Suppressor macrophage (primary cell): Measurements from ENCODE around the gene IGF2BP2.
"Not testable (repeated sequence)": the region's sequence is repeated elsewhere in the genome, so short reads cannot be mapped to it uniquely, and the experiment has no call there.

Source experiments
- DNase-seq, 4 experiments: peaks; one replicate each; pipeline ENCODE4 v3.0.0-alpha.2; 2020 to 2022

IGF2BP2 gene

GRCh38 chr3:185837414-185837813 lies 12.6 kb upstream of the IGF2BP2 start:
- DNase-seq, result no peak

- no peak for DNase-seq
Measured at GRCh38 chr3:185831990-185832389, 7.1 kb upstream of the IGF2BP2 start.

- no peak for DNase-seq
Measured at GRCh38 chr3:185831195-185831594, 6.4 kb upstream of the IGF2BP2 start.

- DNase-seq, result no peak
Measured at GRCh38 chr3:185830018-185830797, 5.4 kb upstream of the IGF2BP2 start.

DNA sequence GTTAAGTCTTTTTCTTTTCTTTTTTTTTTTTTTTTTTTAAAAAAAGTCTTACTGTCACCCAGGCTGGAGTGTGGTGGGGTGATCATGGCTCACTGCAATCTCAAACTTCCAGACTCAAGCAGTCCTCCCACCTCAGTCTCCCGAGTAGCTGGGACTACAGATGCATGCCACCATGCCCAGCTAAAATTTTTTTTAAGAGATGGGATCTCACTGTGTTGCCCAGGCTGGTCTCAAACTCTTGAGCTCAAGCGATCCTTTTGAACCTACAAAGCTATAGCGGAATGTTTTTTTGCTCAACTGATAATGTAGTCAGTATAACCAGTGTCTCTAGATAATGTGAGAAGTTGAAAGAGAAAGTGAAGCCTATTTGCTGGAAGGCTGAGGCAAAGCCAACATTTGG lies 3.9 kb upstream of the IGF2BP2 start:
- no peak for DNase-seq

DNA sequence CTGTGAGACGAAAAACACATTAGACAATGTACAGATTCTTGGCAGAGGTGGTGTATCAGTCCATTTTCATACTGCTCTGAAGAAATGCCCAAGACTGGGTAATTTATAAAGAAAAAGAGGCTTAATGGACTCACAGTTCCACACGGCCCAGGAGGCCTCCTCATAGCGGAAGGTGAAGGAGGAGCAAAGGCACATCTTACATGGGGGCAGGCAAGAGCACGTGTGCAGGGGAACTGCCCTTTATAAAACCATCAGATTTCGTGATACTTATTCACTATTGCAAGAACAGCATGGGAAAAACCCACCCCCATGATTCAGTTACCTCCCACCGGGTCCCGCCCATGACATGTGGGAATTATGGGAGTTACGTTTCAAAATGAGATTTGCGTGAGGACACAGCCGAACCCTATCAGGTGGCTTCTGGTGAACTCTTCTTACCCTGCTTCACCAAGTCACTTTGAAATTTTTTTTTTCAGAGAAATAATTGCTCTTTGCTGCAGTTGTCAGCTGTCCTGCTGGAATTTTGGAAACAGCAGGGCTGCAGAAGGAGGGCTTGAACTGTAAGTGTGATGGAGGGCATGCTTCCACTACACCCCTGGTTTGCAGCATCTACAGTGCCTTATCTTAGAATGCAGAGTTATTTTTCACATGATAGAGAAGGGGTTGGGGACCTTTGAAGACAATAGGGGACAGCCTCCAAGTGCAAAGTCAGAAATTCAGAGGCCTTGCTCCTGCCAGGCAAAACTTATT lies 2.9 kb upstream of the IGF2BP2 start:
- no peak for DNase-seq

DNA sequence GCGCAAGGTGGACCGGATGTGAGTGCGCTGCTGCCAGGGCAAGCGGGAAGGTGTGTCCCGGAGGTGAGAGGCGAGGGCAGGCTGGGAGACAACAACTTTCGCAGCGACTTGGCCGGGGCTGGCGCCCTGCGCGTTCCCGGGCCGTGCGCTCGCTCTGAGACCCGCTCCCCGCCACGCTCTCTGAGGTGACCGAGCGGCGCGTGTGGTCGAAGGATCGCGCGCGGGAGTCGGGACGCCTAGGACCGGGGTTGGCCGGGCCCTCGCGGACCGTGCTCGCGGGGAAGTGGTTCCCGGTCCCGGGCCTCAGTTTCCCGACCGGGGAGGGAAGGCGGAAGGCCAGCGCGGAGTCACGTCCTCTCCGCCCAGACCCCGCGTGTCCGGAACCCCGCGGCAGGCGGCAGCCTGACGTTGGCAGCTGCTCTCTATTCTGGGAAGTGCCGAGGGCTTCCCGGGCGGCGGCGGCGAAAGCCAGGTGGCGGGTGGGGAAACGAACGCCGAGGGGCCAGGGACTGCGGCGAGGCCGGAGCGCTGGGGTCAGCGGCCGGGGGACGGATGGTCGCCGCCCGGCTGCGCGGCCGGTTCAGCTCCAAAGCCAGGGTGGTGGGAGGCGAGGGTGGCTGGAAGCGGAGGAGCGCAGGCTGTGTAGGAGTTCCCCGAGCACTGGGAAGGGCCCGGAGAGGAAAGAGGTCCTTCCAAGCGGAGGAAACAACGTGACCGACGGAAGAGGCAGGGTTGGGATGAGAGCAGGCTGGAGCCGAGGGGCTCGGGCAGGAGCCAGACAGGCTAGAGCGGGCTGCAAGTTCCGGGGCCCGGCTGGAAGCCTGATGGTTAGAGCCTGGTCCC lies 1.0 kb upstream of the IGF2BP2 start:
- peak in 3 of 4 experiments; percentile 37 to 63 (median 55) for DNase-seq

DNA sequence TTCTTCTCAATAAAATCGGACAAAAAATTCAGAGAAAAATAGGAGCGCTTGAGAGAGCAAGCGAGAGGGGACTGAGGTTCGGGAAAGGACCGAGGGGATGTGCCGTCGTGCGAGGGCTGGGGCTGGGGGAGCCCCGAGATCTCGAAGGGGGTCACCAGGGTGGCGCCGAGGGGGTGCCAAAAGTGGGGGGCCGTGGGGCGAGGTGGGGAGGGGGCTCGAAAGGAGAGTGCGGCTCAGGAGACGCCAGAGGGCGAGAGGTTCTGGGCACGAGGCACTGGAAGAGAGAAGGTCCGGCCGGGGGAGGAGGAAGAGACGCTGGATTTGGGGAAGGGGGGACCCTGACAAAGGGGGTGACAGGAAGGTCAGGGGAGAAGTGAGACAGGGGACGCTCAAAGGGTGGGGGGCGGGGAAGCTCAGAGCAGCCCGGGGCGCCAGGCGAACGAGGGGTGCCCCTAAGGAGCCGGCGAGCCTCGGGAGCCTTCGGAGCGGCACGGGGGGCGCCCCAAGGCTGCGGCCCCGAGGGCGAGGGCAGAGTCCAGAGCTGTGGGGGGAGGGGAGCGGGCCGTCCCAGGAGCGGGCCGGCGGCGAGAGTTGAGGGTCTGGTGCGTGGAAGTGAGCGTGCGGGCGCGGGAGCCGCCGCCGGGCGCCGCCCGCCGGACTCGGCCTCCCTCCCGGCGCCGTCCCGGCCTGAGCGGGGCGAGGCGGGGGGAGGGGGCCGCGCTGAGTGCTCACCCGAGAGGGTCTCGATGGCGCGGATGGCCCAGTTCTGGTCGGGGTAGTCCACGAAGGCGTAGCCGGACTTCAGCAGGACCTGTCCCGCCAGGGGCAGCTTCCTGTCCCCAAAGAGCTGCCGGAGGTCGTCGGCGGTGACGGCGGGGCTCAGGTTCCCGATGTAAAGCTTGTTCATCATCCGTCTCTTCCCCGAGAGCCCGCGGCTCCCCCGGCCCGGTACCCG lies 514 bp downstream of the IGF2BP2 start:
- DNase-seq, result peak in 3 of 4 experiments; percentile 32 to 47 (median 32)

DNA sequence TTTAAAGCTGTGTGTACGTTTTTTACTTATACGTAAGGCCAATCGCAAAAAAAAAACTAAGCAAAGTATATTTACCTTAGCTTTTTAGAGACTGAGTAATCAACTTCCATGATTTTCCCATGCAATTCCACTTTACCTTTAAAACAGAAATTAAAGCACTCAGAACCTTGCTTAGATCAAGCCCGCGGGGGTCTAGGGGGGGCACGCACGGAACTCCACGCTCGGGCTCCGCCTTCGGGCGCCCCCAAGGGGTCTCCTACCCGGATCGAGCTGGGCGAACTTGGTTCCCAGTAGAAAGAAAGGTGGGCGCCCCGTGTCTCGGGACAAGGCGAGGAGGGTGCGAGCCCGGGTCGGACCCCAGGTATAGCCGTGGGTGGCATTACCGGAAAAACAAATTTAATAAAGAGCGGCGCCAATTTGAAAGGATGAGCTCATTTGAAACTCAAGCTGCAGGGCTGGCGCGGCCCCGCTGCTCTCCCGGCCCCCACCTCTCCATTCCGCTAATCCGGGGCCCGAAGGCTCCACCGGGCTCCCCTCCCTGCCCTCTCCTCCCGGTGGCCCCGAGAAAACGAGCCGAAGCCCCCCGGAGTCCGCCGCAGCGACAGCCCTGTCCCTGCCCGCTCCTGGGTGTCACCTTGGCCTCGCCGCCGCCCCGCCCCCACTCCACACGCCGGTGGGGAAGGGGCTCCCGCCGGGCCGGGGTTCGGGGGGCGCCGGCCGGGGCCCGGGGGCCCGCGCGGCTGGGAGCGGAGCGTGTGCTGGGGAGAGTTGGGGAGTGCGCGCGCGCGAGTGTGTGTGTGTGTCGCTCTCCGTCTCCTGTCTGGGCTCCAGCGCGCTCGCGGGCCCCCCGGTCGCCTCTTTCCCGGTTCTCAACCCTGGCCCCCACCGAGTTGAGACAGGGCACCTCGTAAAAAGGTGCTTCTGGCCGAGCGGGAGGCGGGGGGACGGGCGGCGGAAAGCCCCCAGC lies 1.5 kb downstream of the IGF2BP2 start:
- peak; percentile 41 to 75 (median 51) for DNase-seq

GRCh38 chr3:185822221-185823000 lies 2.4 kb downstream of the IGF2BP2 start:
- peak in 2 of 4 experiments; percentile 20 to 27 for DNase-seq

- no peak for DNase-seq
Measured at GRCh38 chr3:185820973-185821758, 3.7 kb downstream of the IGF2BP2 start.

DNA sequence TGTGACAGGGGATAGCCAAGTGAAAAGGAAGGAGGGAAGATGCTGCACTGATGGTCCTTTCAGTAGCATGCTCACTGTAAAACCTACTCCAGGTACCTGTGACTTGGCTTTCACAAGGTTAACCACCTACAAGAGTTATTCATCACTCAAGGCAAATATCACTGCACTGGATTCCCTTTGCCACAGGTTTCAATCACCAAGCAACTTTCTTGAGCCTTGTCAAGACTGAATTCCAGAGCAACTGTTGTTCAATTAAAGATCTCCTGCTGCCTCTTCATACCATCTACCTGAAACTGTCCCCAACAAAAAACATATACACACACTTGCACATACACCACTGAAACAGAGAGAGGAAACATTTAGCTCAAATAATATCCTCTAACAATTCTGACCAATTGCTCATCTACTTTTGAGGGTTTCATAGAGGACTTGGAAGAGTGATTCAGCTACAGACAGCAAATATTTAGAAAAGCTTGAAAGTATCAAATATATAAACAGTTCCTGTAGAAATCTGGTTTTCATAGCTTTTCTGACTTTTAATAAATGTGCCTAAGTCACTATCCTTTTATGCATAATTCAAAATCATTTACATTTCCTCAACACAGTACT lies 6.5 kb downstream of the IGF2BP2 start:
- no peak for DNase-seq

DNA sequence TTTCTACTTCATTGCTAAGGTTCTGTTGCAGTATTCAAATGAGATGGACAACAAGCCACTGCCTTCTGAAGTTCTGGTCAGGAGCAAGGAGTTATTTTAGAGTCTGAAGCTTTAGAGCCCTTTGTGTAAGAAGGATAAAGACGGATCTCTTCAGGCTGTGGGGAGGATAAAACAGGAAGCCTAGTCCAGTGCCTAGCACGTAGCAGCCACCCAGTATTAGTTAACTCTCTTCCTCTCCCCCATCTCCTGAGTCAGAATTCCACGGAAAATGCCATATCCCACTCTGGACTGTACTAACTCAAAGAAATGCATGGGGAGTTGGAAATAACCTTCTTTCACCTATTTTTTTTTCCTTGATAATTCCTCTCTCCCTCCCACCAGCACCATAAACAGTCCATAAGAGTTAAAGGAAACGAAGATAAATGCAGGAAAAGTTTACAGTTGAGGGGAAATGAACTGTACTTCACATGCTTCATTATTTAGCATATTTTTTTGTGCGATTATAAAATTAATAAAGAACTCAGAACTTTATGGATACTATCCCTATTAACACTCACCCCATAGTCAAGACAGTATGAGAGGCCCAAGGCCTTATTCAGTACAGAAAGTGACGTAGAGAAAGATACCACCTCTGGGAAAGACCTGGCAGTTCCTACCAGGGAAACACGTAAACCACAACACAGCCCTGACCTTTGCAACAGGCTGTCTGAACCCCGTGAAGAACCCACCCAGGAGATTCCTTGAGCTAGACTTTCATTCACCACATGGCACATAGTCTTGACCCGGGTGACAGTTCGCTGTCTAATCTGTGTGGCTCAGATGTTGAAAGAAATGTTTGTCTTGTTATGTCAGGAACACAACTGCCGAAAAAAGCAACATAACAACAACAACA lies 9.2 kb downstream of the IGF2BP2 start:
- peak in 3 of 4 experiments; percentile 48 to 56 (median 52) for DNase-seq

- peak in 2 of 4 experiments; percentile 13 to 25 for DNase-seq
Measured at GRCh38 chr3:185813691-185814215, 11.1 kb downstream of the IGF2BP2 start.

- DNase-seq, result peak in 2 of 4 experiments; percentile 12 to 21
Measured at GRCh38 chr3:185813205-185813604, 11.6 kb downstream of the IGF2BP2 start.

GRCh38 chr3:185807445-185808068 lies 17.3 kb downstream of the IGF2BP2 start:
- peak; percentile 14 to 71 (median 43) for DNase-seq

- not testable (repeated sequence) for DNase-seq
Measured at GRCh38 chr3:185798831-185799110, 26.1 kb downstream of the IGF2BP2 start.
